Common myeloid progenitor, CD34-positive (primary cell): Measurements from ENCODE around the gene SEMA4D.

Experiments used
- CTCF ChIA-PET: fragments of 350-600 bp; sonication (Branson Sonifier 250); formaldehyde crosslinking; loops from one replicate; lab custom pipeline; 2021; ENCODE audit warnings: antibody characterized with exemption; lab: Charles Lee
- POLR2A ChIA-PET: fragments of 350-600 bp; sonication (Branson Sonifier 250); formaldehyde crosslinking; loops from one replicate; lab custom pipeline; 2021; ENCODE audit warnings: antibody characterized with exemption; lab: Charles Lee
- DNase-seq, 3 donors: peaks; one replicate each; pipeline versions ENCODE4 v3.0.0 to v3.0.0-alpha.2; 2013
- H3K27ac ChIP-seq, 2 experiments: 1 replicate in 1 of 2; 2 replicates in 1 of 2; pipeline ENCODE4 v1.7.0; 2013; ENCODE audit warnings: inconsistent platforms in 2 of 2, low read length in 2 of 2, mild to moderate bottlenecking in 2 of 2, low read depth in 1 of 2, moderate library complexity in 1 of 2; ENCODE audit not compliant: severe bottlenecking in 2 of 2, insufficient read depth in 1 of 2, poor library complexity in 1 of 2
- H3K27me3 ChIP-seq, 5 experiments: replicated peaks in 2 of 5; 1 replicate in 3 of 5; 2 replicates in 2 of 5; pipeline versions ENCODE4 v1.6.1 to v1.7.0; 2013; ENCODE audit warnings: low read length in 4 of 5, mild to moderate bottlenecking in 2 of 5, moderate library complexity in 2 of 5, inconsistent platforms in 1 of 5; ENCODE audit not compliant: insufficient read depth in 5 of 5, control insufficient read depth in 4 of 5
- H3K36me3 ChIP-seq, 4 experiments: 1 replicate in 2 of 4; 2 replicates in 2 of 4; pipeline versions ENCODE4 v1.6.1 to v1.7.0; 2013; ENCODE audit warnings: low read length in 3 of 4, control low read depth in 1 of 4, mild to moderate bottlenecking in 1 of 4; ENCODE audit not compliant: control insufficient read depth in 4 of 4, insufficient read depth in 4 of 4
- H3K4me1 ChIP-seq, 4 experiments: 1 replicate in 3 of 4; 2 replicates in 1 of 4; pipeline versions ENCODE4 v1.6.1 to v1.7.1; 2013; ENCODE audit warnings: low read length in 3 of 4, mild to moderate bottlenecking in 3 of 4, control low read depth in 1 of 4, inconsistent platforms in 1 of 4, moderate library complexity in 1 of 4; ENCODE audit not compliant: control insufficient read depth in 4 of 4, insufficient read depth in 4 of 4; ENCODE audit errors: control extremely low read depth in 1 of 4
- H3K4me3 ChIP-seq, 7 experiments: 1 replicate in 4 of 7; 2 replicates in 3 of 7; pipeline versions ENCODE4 v1.5.1 to v1.7.0; 2013; ENCODE audit warnings: mild to moderate bottlenecking in 7 of 7, low read length in 6 of 7, moderate library complexity in 6 of 7, inconsistent platforms in 2 of 7, low read depth in 2 of 7, control low read depth in 1 of 7; ENCODE audit not compliant: insufficient read depth in 4 of 7, control insufficient read depth in 1 of 7; ENCODE audit errors: extremely low read depth in 1 of 7
- H3K9me3 ChIP-seq, 5 experiments: 1 replicate in 4 of 5; 2 replicates in 1 of 5; pipeline versions ENCODE4 v1.6.1 to v1.7.1; 2013; ENCODE audit warnings: low read length in 4 of 5, mild to moderate bottlenecking in 2 of 5, inconsistent platforms in 1 of 5, low read depth in 1 of 5, moderate library complexity in 1 of 5; ENCODE audit not compliant: control insufficient read depth in 4 of 5, insufficient read depth in 2 of 5; ENCODE audit errors: control extremely low read depth in 1 of 5
- WGBS: methylation state at CpG from one replicate; pipeline ENCODE4 v1.1.5; 2013; ENCODE audit not compliant: insufficient coverage; 5-methylcytosine and 5-hydroxymethylcytosine counted together

Gene SEMA4D

DNA sequence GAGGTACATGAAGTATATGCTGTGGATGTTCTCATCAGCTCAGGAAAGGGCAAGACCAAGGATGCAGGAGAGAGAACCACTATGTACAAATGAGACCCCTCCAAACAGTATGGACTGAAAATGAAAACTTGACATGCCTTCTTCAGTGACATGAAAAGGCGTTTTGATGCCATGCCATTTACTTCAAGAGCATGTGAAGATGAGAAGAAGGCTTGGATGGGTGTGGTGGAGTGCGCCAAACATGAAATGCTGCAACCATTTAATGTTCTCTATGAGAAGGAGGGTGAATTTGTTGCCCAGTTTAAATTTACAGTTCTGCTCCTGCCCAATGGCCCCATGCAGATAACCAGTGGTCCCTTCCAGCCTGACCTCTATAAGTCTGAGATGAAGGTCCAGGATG is 47.7 kb downstream of the SEMA4D start:
- no peak overlapping the region for H3K4me3 ChIP-seq
- H3K27ac ChIP-seq, result no peak overlapping the region
- H3K9me3 ChIP-seq, result no peaks in the 10 kb centered on the region
- POLR2A ChIA-PET, result no interaction called here
- peaks cover 0 to 31% (median 18%) of the 10 kb centered on the region in 4 experiments for H3K4me1 ChIP-seq
- DNase-seq, result no peak
- WGBS, result 95% methylated on average over 2 of the region's 2 CpGs
- peaks cover 5 to 50% (median 17%) of the 10 kb centered on the region in 4 experiments for H3K36me3 ChIP-seq
- no peaks in the 10 kb centered on the region for H3K27me3 ChIP-seq
- CTCF ChIA-PET, result interaction anchor here (0.9 to 2.4 kb wide), 3 partner anchors 9 to 43 kb away, joined by 3 to 9 read pairs (median 3); no protein-coding TSS in a partner anchor

DNA sequence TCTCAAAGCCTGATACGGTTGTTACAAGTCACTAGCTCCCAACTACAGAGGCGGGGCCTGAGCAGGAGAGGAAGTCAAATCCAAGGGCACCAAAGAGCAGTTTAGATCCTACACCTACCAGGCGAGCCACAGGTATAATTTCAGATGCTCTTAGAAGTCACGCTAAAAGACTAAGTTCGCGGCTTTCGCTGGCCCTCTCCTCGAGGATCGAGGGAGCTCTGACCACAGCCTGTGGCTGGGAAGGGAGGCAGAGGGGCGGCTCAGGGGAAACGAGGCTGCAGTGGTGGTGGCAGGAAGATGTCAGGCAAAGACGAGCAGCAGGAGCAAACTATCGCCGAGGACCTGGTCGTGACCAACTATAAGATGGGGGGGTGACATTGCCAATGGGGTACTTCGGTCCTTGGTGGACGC is 48.6 kb downstream of the SEMA4D start:
- DNase-seq, result no peak
- no peak overlapping the region for H3K27ac ChIP-seq
- WGBS, result 82% methylated on average over 16 of the region's 17 CpGs
- ChIA-PET POLR2A (no interaction called here), CTCF (interaction anchor here (0.9 to 2.4 kb wide), 4 partner anchors 8 to 48 kb away, joined by 3 to 9 read pairs (median 4); no protein-coding TSS in a partner anchor)
- H3K4me3 ChIP-seq, result no peak overlapping the region
- no peaks in the 10 kb centered on the region for H3K27me3 ChIP-seq
- peaks cover 0 to 24% (median 13%) of the 10 kb centered on the region in 4 experiments for H3K4me1 ChIP-seq
- no peaks in the 10 kb centered on the region for H3K9me3 ChIP-seq
- peaks cover 5 to 46% (median 18%) of the 10 kb centered on the region in 4 experiments for H3K36me3 ChIP-seq

DNA sequence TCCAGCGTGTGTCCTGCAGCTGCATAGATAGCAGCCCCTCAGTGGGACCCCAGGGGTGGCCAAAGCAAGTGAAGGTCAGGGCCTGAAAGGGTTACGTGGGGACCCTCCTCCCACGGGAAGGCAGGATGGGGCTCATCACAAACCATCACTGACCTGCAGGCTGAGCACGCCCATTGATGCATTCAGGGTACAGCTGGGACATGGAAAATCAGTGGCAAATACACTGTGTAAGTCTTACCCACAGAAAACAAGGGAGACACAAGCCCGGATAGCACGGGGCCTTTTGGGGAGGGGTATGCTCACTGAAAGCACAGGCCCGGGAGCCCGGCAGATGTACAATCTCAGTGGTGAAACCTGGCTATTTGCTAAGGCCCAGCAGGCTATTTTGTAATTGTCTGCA is 49.1 kb downstream of the SEMA4D start:
- Histone ChIP-seq H3K27ac (no peak overlapping the region), H3K4me3 (no peak overlapping the region), H3K36me3 (peaks cover 5 to 45% (median 16%) of the 10 kb centered on the region in 4 experiments), H3K27me3 (no peaks in the 10 kb centered on the region), H3K4me1 (peaks cover 0 to 24% (median 13%) of the 10 kb centered on the region in 4 experiments), H3K9me3 (no peaks in the 10 kb centered on the region)
- no peak for DNase-seq
- ChIA-PET POLR2A (no interaction called here), CTCF (interaction anchor here (0.9 to 1.2 kb wide), 4 partner anchors 18 to 47 kb away, joined by 3 to 4 read pairs (median 4); no protein-coding TSS in a partner anchor)
- 93% methylated on average over 8 of the region's 8 CpGs for WGBS

DNA sequence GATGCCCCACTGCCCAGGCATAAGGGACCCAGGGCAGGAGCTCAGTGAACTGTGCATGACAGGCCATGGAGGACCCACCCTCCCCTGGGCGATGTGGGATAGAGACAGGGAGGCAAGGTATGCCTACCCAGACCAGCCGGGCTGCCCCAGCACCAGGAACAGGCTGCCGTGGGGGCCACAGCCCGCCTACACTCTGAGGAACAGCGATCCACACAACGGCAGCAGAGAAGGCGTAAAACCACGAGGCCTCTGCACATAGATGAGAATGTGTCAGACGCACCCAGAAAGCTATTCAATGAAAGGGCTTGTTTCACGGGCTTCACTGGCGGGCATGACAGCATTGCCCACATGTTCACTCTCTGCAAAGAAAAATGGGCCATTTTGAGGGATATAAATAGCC is 49.5 kb downstream of the SEMA4D start:
- Histone ChIP-seq H3K4me1 (peaks cover 0 to 26% (median 15%) of the 10 kb centered on the region in 4 experiments), H3K27ac (no peak overlapping the region)
- peak in 1 of 3 donors; percentile 37 for DNase-seq

DNA sequence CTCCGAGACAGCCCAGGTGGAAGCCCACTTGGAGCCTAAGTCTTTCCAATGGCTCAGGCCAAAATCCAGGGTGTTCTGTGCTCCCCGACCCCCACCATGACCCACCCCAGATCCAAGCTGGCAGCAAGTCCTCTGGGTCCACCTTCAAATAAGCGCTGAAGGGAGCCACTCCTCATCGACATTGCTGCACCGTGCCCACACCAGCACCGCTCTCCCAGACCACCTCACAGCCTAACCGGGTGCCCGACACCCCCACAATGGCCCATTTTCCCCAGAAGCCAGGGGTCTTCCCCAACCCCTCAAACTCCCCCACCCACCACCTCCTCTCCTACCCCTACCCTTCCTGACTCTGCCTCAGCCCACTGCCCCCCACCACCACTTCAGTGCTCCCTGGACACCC is 50.5 kb downstream of the SEMA4D start:
- CTCF ChIA-PET, result interaction anchor here (1.1 kb wide), 1 partner anchor 8 kb away, joined by 3 read pairs; no protein-coding TSS in a partner anchor
- H3K36me3 ChIP-seq, result peaks cover 5 to 41% (median 14%) of the 10 kb centered on the region in 4 experiments
- H3K9me3 ChIP-seq, result no peaks in the 10 kb centered on the region
- H3K4me1 ChIP-seq, result peaks cover 0 to 36% (median 24%) of the 10 kb centered on the region in 4 experiments
- no peak overlapping the region for H3K27ac ChIP-seq
- 100% methylated on average over 8 of the region's 8 CpGs for WGBS
- no peak overlapping the region for H3K4me3 ChIP-seq
- DNase-seq, result no peak
- H3K27me3 ChIP-seq, result no peaks in the 10 kb centered on the region
- POLR2A ChIA-PET, result no interaction called here

More for the DNA sequence above, 49.5 kb downstream of the SEMA4D start:
- peaks cover 5 to 42% (median 15%) of the 10 kb centered on the region in 4 experiments for H3K36me3 ChIP-seq
- CTCF ChIA-PET, result interaction anchor here (0.9 to 1.2 kb wide), 3 partner anchors 18 to 47 kb away, joined by 3 to 4 read pairs (median 3); no protein-coding TSS in a partner anchor
- no peaks in the 10 kb centered on the region for H3K9me3 ChIP-seq
- WGBS, result 81% methylated on average over 11 of the region's 11 CpGs
- no peak overlapping the region for H3K4me3 ChIP-seq
- no peaks in the 10 kb centered on the region for H3K27me3 ChIP-seq
- POLR2A ChIA-PET, result no interaction called here

DNA sequence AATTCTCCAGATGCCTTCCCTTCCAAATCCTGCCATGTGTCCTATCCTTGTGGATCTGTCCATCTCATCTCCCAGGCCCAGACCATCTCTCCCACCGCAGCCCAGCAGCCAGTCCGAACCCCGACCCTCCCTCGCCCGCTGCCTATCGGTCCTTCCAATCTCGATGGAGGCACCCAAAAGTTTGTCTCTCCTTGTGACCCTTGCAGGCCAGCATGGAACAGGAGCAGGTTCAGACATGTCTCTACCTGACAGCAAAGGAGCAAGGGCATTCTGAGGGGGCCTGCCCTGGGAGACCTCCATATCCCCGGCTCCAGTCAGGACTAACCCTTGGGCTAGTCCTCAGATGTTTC is 51.0 kb downstream of the SEMA4D start:
- Histone ChIP-seq H3K4me1 (peaks cover 0 to 41% (median 29%) of the 10 kb centered on the region in 4 experiments), H3K36me3 (peaks cover 5 to 42% (median 14%) of the 10 kb centered on the region in 4 experiments), H3K9me3 (no peaks in the 10 kb centered on the region), H3K27me3 (no peaks in the 10 kb centered on the region), H3K27ac (no peak overlapping the region), H3K4me3 (no peak overlapping the region)
- POLR2A ChIA-PET, result interaction anchor here (0.6 kb wide), 1 partner anchor 145 kb away, joined by 3 read pairs; no protein-coding TSS in a partner anchor
- CTCF ChIA-PET, result interaction anchor here (1.1 kb wide), 1 partner anchor 9 kb away, joined by 3 read pairs; no protein-coding TSS in a partner anchor
- 98% methylated on average over 8 of the region's 8 CpGs for WGBS
- DNase-seq, result no peak

DNA sequence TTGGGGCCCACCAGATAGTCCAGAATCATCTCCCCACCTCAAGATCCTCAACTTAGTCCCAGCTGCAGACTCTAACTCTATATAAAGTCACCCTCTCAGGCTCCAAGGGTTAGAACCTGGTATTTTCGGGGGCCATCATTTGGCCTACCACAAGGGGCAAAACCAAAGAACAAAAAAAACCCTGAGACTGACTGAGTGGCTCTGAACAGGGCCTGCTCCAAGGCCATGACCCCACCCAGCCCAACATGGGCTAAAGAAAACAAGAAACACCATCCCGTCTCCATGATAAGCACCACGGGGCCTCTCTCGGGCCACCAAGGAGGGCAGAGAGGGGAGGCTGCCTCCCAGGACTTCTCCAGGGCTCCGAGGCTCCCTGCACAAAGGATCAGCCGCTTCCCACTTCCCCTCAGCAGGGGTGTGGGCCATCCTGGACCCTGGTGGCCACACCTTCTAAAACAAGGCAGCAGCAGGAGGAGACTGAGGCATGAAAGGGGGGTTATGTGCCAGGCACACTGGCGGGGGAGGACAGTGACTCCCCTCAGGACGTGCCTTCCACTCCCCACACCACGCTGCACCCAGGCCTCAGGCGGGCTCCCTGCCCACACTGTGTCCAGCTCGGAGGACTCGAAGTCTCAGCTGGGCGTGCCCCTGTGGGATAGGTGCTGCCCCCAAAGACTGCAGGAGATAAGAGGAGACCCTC is 51.5 kb downstream of the SEMA4D start:
- H3K4me3 ChIP-seq, result no peak overlapping the region
- POLR2A ChIA-PET, result interaction anchor here (0.6 kb wide), 1 partner anchor 145 kb away, joined by 3 read pairs; no protein-coding TSS in a partner anchor
- H3K4me1 ChIP-seq, result peaks cover 0 to 46% (median 35%) of the 10 kb centered on the region in 4 experiments
- CTCF ChIA-PET, result interaction anchor here (0.5 to 1.2 kb wide), 3 partner anchors 9 to 88 kb away, joined by 3 read pairs; no protein-coding TSS in a partner anchor
- no peaks in the 10 kb centered on the region for H3K9me3 ChIP-seq
- no peaks in the 10 kb centered on the region for H3K27me3 ChIP-seq
- no peak for DNase-seq
- WGBS, result 100% methylated on average over 12 of the region's 13 CpGs
- no peak overlapping the region for H3K27ac ChIP-seq
- peaks cover 2 to 43% (median 14%) of the 10 kb centered on the region in 4 experiments for H3K36me3 ChIP-seq
